Progenitor cell of endocrine pancreas (in vitro differentiated cells): Measurements from ENCODE around the gene CLINT1. TPM values are rescaled to one million over a fixed set of nuclear protein-coding genes. Genes with fewer than 3 reads are reported as not detected.

Source experiments
- DNase-seq: peaks from one replicate; pipeline ENCODE4 v3.0.0; 2021; ENCODE audit warnings: low spot score; ENCODE audit not compliant: unreplicated experiment
- H3K27ac Mint-ChIP-seq: 2 replicates; pipeline ENCODE4 v1.8.0; 2021; ENCODE audit warnings: mild to moderate bottlenecking, moderate library complexity, mixed read lengths
- H3K27me3 Mint-ChIP-seq: 2 replicates; pipeline ENCODE4 v1.8.0; 2021; ENCODE audit warnings: mixed read lengths
- H3K36me3 Mint-ChIP-seq: 2 replicates; pipeline ENCODE4 v1.8.0; 2022; ENCODE audit warnings: mixed read lengths; ENCODE audit not compliant: insufficient read depth
- H3K4me1 Mint-ChIP-seq: 2 replicates; pipeline ENCODE4 v1.8.0; 2021; ENCODE audit warnings: low read depth, mixed read lengths
- H3K4me3 Mint-ChIP-seq: 2 replicates; pipeline ENCODE4 v1.8.0; 2021; ENCODE audit warnings: low read depth, mild to moderate bottlenecking, moderate library complexity, mixed read lengths
- H3K9me3 Mint-ChIP-seq: 2 replicates; pipeline ENCODE4 v1.8.0; 2021; ENCODE audit warnings: low read depth, mixed read lengths
- total RNA-seq: library from RNA; stranded (reverse); gene quantifications from 2 replicates; pipeline ENCODE4 v1.2.1, GENCODE V29; 2021
- TF ChIP-seq, protein P1 (sequence below): fragments of 200-600 bp; sonication (generic); IDR thresholded peaks from one replicate; pipeline ENCODE4 v1.5.0; 2021; ENCODE audit warnings: antibody characterized with exemption, mild to moderate bottlenecking; ENCODE audit not compliant: unreplicated experiment

CLINT1 gene
- total RNA-seq, 1 donor from 2014 or later, result 82.3 TPM

DNA sequence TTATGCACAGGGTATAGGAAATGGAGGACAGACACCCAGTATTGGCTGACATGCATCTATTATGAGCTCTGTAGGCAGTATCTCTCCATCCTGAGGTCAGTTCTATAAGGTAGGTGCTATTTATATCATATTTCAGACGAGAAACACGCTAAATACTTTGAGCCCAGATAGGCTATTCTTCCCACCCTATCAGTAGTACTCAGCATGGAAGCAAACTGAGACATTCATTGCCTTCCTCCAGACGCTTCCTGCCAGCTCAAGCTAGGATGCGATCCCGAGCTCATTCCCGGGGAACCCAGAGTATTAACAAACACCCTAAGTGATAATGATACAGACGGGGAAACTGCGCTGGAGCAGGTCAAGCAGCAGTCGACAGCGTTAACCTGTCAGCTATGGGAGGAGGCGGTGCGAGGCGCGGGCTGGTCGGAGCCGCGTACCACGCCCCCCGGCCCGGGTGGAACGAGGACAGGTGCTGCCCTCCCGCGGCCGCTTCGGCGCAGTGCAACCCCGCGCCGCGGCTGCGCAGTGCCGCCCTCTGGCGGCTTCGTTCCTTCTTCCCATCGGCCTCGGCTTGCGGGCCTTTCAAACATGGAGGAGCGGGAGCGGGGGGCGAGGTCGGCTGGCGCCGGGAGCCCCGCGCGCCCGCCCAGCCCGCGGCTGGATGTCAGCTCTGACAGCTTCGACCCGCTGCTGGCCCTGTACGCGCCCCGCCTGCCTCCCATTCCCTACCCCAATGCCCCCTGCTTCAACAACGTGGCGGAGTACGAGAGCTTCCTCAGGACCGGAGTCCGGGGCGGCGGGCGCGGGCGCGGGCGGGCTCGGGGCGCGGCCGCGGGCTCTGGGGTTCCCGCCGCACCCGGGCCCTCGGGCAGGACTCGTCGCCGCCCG lies 115.5 kb downstream of the CLINT1 start, which contains the start of gene LSM11:
Gene LSM11 (plus strand): TSS at position 550 of the 888 bp plus-strand sequence. CDS start 39 bp downstream, at position 589.
- peak; percentile 91 for DNase-seq
- peaks cover 5% of the 10 kb centered on the region for H3K4me1 Mint-ChIP-seq
- TF ChIP-seq, protein P1, sequence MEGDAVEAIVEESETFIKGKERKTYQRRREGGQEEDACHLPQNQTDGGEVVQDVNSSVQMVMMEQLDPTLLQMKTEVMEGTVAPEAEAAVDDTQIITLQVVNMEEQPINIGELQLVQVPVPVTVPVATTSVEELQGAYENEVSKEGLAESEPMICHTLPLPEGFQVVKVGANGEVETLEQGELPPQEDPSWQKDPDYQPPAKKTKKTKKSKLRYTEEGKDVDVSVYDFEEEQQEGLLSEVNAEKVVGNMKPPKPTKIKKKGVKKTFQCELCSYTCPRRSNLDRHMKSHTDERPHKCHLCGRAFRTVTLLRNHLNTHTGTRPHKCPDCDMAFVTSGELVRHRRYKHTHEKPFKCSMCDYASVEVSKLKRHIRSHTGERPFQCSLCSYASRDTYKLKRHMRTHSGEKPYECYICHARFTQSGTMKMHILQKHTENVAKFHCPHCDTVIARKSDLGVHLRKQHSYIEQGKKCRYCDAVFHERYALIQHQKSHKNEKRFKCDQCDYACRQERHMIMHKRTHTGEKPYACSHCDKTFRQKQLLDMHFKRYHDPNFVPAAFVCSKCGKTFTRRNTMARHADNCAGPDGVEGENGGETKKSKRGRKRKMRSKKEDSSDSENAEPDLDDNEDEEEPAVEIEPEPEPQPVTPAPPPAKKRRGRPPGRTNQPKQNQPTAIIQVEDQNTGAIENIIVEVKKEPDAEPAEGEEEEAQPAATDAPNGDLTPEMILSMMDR, result peak; percentile 100
- H3K4me3 Mint-ChIP-seq, result peak within 1 kb of the TSS; percentile 93
- peaks cover 11% of the 10 kb centered on the region for H3K27me3 Mint-ChIP-seq
- peaks cover 3% of the 10 kb centered on the region for H3K36me3 Mint-ChIP-seq
- peak within 1 kb of the TSS; percentile 33 for H3K27ac Mint-ChIP-seq
- H3K9me3 Mint-ChIP-seq, result no peaks in the 10 kb centered on the region

DNA sequence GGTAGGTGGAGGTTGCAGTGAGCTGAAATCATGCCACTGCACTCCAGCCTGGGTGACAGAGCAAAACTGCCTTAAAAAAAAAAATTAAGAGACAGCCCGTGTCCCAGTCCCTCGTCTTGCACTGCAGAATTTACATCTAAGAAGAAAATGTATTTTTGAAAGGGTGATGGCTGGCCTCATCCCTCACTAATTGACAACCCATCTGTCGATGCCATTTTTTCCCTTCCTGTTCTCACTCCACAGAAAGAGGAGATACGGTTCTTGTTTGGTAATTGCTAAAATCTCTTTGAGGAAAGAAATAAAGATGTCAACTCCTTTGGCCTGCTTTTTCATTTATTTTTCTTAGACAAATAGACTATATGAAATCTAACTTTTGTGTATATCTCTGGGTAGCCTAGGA lies 117.8 kb downstream of the CLINT1 start:
- DNase-seq, result no peak
- peaks cover 5% of the 10 kb centered on the region for H3K4me1 Mint-ChIP-seq
- no peak overlapping the region for H3K27ac Mint-ChIP-seq
- TF ChIP-seq, protein P1, result no peak
- no peak overlapping the region for H3K4me3 Mint-ChIP-seq
- peaks cover 5% of the 10 kb centered on the region for H3K36me3 Mint-ChIP-seq
- H3K27me3 Mint-ChIP-seq, result peaks cover 11% of the 10 kb centered on the region
- no peaks in the 10 kb centered on the region for H3K9me3 Mint-ChIP-seq

DNA sequence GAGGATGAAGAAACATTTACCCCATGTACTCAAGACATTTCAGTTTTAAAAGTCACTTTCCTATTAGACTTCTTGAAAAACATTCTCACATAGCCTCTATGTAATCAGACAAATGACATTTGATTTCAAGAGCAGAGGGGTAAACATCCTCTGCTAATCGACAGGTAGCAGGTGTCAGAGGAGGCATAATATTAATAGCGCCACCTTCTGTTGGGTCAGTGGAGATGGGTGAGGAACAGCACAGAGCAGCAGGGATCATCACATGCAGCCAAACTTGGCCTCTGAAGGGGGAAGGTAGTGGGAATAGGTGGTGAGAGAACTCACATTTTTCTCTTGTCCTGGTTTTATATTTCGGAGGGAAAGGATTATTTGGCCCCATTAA lies 118.7 kb downstream of the CLINT1 start:
- Mint-ChIP-seq H3K4me1 (peaks cover 5% of the 10 kb centered on the region), H3K4me3 (no peak overlapping the region), H3K9me3 (no peaks in the 10 kb centered on the region), H3K27ac (no peak overlapping the region), H3K27me3 (peaks cover 9% of the 10 kb centered on the region), H3K36me3 (peaks cover 5% of the 10 kb centered on the region)
- TF ChIP-seq, protein P1, result peak; percentile 50
- no peak for DNase-seq

DNA sequence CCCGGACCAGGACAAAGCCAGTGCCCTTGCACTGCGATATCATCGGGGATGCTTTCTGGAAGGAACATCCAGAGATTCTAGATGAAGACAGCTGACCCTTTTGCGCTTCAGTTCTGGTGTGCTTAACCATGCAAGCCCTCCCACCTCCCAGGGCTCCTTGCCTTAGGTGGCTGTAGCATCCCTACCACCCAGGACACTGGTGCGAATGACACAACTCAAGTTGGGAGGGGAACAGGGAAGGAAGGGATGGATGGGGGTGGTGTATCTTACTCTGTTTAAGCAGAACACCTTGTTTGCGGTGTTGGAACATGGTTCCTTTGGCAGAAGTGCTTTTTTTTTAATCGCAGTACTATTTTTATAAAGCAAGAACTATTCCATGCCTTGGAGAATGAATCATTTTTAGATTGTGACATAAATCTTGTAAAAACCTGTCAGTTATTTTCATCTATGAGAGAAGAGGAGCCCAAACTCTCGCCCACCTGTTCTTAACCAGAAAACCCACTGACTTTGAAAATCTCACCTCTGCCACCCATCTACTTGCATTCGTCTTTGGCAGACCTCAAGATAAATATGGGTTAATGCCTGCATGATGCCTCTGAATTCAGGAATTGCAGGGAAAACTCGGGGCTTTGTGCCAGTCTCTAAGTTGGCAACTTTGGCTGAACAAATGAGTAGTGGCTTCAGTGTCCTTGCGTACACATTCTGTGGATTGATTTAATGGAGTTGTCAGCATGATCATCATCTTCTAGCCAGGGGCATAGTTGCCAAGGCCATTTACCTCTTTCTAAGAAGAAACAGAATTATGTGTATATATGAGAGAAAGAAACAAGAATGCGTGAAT lies 119.3 kb downstream of the CLINT1 start:
- H3K4me1 Mint-ChIP-seq, result peaks cover 5% of the 10 kb centered on the region
- no peak for DNase-seq
- peaks cover 8% of the 10 kb centered on the region for H3K27me3 Mint-ChIP-seq
- no peaks in the 10 kb centered on the region for H3K9me3 Mint-ChIP-seq
- H3K27ac Mint-ChIP-seq, result no peak overlapping the region
- TF ChIP-seq, protein P1, result no peak
- H3K36me3 Mint-ChIP-seq, result peaks cover 5% of the 10 kb centered on the region
- no peak overlapping the region for H3K4me3 Mint-ChIP-seq

DNA sequence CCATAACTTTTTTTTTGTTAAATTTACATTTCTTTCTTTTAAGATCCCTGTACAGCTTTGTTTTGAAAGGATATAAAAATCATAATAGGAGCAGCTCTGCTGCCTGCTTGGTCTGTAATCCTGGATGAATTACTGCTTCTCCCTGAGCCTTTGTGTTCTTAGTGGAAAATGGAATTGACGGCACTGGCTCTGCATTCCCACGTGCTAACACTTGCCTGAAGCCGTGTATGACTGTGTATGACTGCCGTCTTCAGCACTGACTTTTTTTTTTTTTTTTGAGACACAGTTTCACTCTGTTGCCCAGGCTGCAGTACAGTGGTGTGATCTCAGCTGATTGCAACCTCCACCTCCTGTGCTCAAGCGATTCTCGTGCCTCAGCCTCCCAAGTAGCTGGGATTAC lies 123.0 kb downstream of the CLINT1 start:
- DNase-seq, result no peak
- Mint-ChIP-seq H3K36me3 (peaks cover 8% of the 10 kb centered on the region), H3K4me1 (peaks cover 6% of the 10 kb centered on the region), H3K4me3 (no peak overlapping the region), H3K27me3 (no peaks in the 10 kb centered on the region), H3K27ac (no peak overlapping the region), H3K9me3 (no peaks in the 10 kb centered on the region)
- TF ChIP-seq, protein P1, result no peak
